Sigmoid colon (tissue), 4 donors: ENCODE data around the gene REXO1.

Source experiments
- EP300 ChIP-seq, 4 donors: sonication (generic); formaldehyde crosslinking; IDR thresholded peaks; one replicate each; pipeline ENCODE4 v1.6.1; 2017; ENCODE audit warnings: antibody characterized with exemption in 4 of 4
- TF ChIP-seq, protein P1 (sequence below), 4 experiments: fragments of 450-650 bp in 3 of 4; fragments of 200-600 bp in 1 of 4; IDR thresholded peaks; one replicate each; pipeline ENCODE4 v1.5.1; 2016 to 2019; ENCODE audit warnings: antibody characterized with exemption in 4 of 4, mild to moderate bottlenecking in 3 of 4, moderate library complexity in 2 of 4

DNA sequence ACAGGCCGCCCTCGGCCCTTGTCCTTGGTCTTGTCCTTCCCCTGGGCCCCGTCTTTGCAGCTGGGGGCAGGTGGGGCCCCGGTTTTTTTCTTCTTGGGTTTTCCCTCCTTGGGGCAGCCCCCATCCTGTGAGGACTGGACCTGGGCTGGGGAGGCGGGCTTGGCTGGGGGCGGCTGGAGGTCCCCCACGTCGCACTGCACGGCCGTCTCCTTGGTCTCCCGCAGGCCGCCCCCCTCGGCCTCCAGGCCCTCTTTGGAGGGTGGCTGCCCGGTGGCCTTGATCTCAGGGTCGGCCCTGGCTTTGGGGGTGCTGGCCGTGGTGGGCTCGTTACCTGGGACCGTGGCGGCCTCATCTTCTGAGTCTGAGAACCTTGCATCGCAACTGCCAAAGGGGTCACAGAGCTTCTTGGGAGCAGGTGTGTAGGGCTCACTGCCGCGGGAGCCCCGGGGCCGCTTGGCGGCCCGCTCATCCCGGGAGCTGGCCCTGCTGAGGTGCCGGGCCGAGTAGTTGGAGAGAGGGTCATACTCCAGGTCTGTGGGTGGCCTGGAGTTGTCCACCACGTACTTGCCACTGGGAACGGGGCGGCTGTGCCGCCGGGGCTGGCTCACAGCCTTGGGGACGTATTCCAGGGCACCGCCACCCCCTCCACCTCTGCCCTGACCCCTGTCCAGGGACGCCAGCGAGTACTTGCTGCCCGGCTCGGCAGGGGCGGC is 20.6 kb downstream of the REXO1 start:
- TF ChIP-seq, protein P1, sequence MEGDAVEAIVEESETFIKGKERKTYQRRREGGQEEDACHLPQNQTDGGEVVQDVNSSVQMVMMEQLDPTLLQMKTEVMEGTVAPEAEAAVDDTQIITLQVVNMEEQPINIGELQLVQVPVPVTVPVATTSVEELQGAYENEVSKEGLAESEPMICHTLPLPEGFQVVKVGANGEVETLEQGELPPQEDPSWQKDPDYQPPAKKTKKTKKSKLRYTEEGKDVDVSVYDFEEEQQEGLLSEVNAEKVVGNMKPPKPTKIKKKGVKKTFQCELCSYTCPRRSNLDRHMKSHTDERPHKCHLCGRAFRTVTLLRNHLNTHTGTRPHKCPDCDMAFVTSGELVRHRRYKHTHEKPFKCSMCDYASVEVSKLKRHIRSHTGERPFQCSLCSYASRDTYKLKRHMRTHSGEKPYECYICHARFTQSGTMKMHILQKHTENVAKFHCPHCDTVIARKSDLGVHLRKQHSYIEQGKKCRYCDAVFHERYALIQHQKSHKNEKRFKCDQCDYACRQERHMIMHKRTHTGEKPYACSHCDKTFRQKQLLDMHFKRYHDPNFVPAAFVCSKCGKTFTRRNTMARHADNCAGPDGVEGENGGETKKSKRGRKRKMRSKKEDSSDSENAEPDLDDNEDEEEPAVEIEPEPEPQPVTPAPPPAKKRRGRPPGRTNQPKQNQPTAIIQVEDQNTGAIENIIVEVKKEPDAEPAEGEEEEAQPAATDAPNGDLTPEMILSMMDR (IDR thresholded peaks at IDR 0.05) = no peak
- TF ChIP-seq EP300 (IDR thresholded peaks at IDR 0.05) = no peak
